Measurements from ENCODE around the gene PCGF1. TPM values are rescaled to one million over a fixed set of nuclear protein-coding genes. Genes with fewer than 3 reads are reported as not detected.

The PCGF1 gene
- total and polyA plus RNA-seq, 2 of the 13 experiments (the other 11 are each of a cell fraction or from before 2014, with no cell fraction given): 20.4 to 22.6 TPM

DNA sequence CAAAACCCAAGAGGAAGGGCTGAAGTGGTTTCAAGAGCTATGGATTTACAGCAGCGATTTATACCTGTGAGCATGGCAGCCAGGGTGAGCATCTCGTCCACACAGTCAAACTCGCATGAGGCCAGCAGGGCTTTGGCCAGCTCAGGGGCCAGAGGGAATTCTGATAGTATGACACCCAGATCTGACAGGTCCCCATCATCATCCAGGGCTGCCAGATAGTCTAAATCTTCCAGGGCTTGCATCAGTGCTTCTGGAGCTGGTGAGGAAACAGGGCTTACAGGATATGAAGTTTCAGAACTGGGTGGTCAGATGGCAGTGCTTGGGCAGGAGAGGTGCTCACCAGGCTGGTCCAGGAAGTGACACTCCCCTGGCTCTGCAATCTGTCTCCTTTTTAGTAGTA is 15.0 kb upstream of the PCGF1 start:
- no peak for FAIRE-seq
- H3K27me3 ChIP-seq (ENCODE audit: control insufficient read depth in 1 of 2, insufficient read depth in 2 of 2, low read length in 2 of 2): no peaks in the 10 kb centered on the region; a peak in 1 of 5 replicates
- no peak for DNase-seq (ENCODE audit: low spot score)
- peaks cover 28 to 50% of the 10 kb centered on the region in 2 experiments for H3K36me3 ChIP-seq (replicated peaks in 1 of 2; ENCODE audit: control insufficient read depth in 1 of 2, insufficient read depth in 2 of 2, low read length in 2 of 2)
- in situ Hi-C loops (cut with HindIII; ENCODE audit: extremely low pct_ligation_motif_present, low pct_unique_long_range_greater_than_20kb): no loop called here
- no peak overlapping the region for H2AFZ ChIP-seq (ENCODE audit: low read length)
- no peaks in the 10 kb centered on the region for H3K9me3 ChIP-seq (ENCODE audit: low read length)
- H3K27ac ChIP-seq (ENCODE audit: extremely low read length, insufficient read depth, low read length): no peak overlapping the region
- H3K4me3 ChIP-seq (replicated peaks in 1 of 3; ENCODE audit: insufficient read depth in 1 of 3, low read depth in 2 of 3, low read length in 3 of 3): no peak overlapping the region
- no peak overlapping the region for H3K9ac ChIP-seq (ENCODE audit: insufficient read depth, low read depth, low read length)
- CTCF ChIA-PET (ENCODE audit: low intra/inter-chr PET ratio, low total read pairs): no interaction called here
- POLR2A ChIA-PET: interaction anchor here (1.5 kb wide), 1 partner anchor 9 kb away, joined by 3 read pairs; no protein-coding TSS in a partner anchor
- peaks cover 25% of the 10 kb centered on the region for H3K79me2 ChIP-seq (ENCODE audit: insufficient read depth, low read length)
- no peak for TF ChIP-seq GZF1 (CRISPR knock-in tag; IDR thresholded peaks at IDR 0.05)
- peaks cover 49% of the 10 kb centered on the region for H3K4me1 ChIP-seq (ENCODE audit: insufficient read depth, low read length)
- no TSS peak for BruUV-seq (replicated peaks)
- intact Hi-C loops (cut with micrococcal nuclease; ENCODE audit: unreplicated experiment): no loop called here
- no peak for ATAC-seq
- no peaks in the 10 kb centered on the region for H4K20me1 ChIP-seq (ENCODE audit: insufficient read depth, low read length)
- no CpG with 5 or more reads among the region's 3 CpGs for WGBS (ENCODE audit: low lambda C conversion rate)
- no peak overlapping the region for H3K4me2 ChIP-seq (ENCODE audit: low read depth, low read length)

DNA sequence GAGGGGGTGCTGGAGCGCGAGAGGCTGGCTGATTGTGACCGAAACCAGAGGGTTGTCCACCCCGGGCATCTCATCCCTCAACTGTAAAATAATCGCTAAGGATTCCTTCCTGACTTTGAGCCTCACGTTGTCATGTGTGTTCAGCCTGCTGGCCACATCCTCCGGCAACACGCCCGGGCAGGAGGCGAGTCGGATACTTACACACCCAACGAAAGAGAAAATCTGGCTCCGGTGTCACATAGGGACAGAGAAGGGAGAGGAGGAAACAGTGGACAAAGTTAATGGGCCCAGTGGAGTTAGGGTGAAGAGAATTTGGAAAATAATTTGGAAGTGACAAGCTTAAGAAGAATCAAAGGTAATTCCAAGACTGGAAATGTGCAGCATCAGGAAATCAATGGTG is 9.2 kb upstream of the PCGF1 start:
- Histone ChIP-seq H3K79me2 (ENCODE audit: insufficient read depth, low read length) (no peaks in the 10 kb centered on the region), H3K27me3 (ENCODE audit: control insufficient read depth in 1 of 2, insufficient read depth in 2 of 2, low read length in 2 of 2) (no peaks in the 10 kb centered on the region), H3K4me2 (ENCODE audit: low read depth, low read length) (no peak overlapping the region), H3K4me3 (replicated peaks in 1 of 3; ENCODE audit: insufficient read depth in 1 of 3, low read depth in 2 of 3, low read length in 3 of 3) (no peak overlapping the region), H3K27ac (ENCODE audit: extremely low read length, insufficient read depth, low read length) (no peak overlapping the region), H3K9me3 (ENCODE audit: low read length) (no peaks in the 10 kb centered on the region), H3K4me1 (ENCODE audit: insufficient read depth, low read length) (peaks cover 31% of the 10 kb centered on the region), H4K20me1 (ENCODE audit: insufficient read depth, low read length) (no peaks in the 10 kb centered on the region), H3K36me3 (replicated peaks in 1 of 2; ENCODE audit: control insufficient read depth in 1 of 2, insufficient read depth in 2 of 2, low read length in 2 of 2) (peaks cover 13 to 21% of the 10 kb centered on the region in 2 experiments; a peak in 4 of 5 replicates), H2AFZ (ENCODE audit: low read length) (no peak overlapping the region), H3K9ac (ENCODE audit: insufficient read depth, low read depth, low read length) (no peak overlapping the region)
- DNase-seq (ENCODE audit: low spot score) (no peak), FAIRE-seq (no peak), ATAC-seq (no peak)
- intact Hi-C loops (cut with micrococcal nuclease; ENCODE audit: unreplicated experiment): no loop called here
- WGBS (ENCODE audit: low lambda C conversion rate): 94% methylated on average over 13 of the region's 13 CpGs
- ChIA-PET CTCF (ENCODE audit: low intra/inter-chr PET ratio, low total read pairs) (no interaction called here), POLR2A (interaction anchor here (1.0 to 1.1 kb wide), 2 partner anchors 13 to 35 kb away, joined by 3 to 4 read pairs; partner anchors contain the start of gene HTRA2)
- no TSS peak for BruUV-seq (replicated peaks)
- in situ Hi-C loops (cut with HindIII; ENCODE audit: extremely low pct_ligation_motif_present, low pct_unique_long_range_greater_than_20kb): no loop called here
- TF ChIP-seq, protein P1, sequence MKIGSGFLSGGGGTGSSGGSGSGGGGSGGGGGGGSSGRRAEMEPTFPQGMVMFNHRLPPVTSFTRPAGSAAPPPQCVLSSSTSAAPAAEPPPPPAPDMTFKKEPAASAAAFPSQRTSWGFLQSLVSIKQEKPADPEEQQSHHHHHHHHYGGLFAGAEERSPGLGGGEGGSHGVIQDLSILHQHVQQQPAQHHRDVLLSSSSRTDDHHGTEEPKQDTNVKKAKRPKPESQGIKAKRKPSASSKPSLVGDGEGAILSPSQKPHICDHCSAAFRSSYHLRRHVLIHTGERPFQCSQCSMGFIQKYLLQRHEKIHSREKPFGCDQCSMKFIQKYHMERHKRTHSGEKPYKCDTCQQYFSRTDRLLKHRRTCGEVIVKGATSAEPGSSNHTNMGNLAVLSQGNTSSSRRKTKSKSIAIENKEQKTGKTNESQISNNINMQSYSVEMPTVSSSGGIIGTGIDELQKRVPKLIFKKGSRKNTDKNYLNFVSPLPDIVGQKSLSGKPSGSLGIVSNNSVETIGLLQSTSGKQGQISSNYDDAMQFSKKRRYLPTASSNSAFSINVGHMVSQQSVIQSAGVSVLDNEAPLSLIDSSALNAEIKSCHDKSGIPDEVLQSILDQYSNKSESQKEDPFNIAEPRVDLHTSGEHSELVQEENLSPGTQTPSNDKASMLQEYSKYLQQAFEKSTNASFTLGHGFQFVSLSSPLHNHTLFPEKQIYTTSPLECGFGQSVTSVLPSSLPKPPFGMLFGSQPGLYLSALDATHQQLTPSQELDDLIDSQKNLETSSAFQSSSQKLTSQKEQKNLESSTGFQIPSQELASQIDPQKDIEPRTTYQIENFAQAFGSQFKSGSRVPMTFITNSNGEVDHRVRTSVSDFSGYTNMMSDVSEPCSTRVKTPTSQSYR (CRISPR knock-in tag; IDR thresholded peaks at IDR 0.05; ENCODE audit: borderline replicate concordance): no peak
- TF ChIP-seq HDAC2 (CRISPR knock-in tag; IDR thresholded peaks at IDR 0.05): no peak
- TF ChIP-seq ZNF780A (CRISPR knock-in tag; IDR thresholded peaks at IDR 0.05): no peak
- TF ChIP-seq ZKSCAN1 (IDR thresholded peaks at IDR 0.05; ENCODE audit: low read length): no peak
- TF ChIP-seq ZNF260 (CRISPR knock-in tag; IDR thresholded peaks at IDR 0.05; ENCODE audit: borderline replicate concordance, low read depth): no peak
- TF ChIP-seq, protein P2, sequence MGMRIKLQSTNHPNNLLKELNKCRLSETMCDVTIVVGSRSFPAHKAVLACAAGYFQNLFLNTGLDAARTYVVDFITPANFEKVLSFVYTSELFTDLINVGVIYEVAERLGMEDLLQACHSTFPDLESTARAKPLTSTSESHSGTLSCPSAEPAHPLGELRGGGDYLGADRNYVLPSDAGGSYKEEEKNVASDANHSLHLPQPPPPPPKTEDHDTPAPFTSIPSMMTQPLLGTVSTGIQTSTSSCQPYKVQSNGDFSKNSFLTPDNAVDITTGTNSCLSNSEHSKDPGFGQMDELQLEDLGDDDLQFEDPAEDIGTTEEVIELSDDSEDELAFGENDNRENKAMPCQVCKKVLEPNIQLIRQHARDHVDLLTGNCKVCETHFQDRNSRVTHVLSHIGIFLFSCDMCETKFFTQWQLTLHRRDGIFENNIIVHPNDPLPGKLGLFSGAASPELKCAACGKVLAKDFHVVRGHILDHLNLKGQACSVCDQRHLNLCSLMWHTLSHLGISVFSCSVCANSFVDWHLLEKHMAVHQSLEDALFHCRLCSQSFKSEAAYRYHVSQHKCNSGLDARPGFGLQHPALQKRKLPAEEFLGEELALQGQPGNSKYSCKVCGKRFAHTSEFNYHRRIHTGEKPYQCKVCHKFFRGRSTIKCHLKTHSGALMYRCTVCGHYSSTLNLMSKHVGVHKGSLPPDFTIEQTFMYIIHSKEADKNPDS (CRISPR knock-in tag; IDR thresholded peaks at IDR 0.05): no peak
- no peak for TF ChIP-seq SMYD3 (CRISPR knock-in tag; IDR thresholded peaks at IDR 0.05)
- TF ChIP-seq, protein P3, sequence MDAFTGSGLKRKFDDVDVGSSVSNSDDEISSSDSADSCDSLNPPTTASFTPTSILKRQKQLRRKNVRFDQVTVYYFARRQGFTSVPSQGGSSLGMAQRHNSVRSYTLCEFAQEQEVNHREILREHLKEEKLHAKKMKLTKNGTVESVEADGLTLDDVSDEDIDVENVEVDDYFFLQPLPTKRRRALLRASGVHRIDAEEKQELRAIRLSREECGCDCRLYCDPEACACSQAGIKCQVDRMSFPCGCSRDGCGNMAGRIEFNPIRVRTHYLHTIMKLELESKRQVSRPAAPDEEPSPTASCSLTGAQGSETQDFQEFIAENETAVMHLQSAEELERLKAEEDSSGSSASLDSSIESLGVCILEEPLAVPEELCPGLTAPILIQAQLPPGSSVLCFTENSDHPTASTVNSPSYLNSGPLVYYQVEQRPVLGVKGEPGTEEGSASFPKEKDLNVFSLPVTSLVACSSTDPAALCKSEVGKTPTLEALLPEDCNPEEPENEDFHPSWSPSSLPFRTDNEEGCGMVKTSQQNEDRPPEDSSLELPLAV (CRISPR knock-in tag; conservative IDR thresholded peaks at IDR 0.05; ENCODE audit: low read depth): no peak
- TF ChIP-seq, protein P4, sequence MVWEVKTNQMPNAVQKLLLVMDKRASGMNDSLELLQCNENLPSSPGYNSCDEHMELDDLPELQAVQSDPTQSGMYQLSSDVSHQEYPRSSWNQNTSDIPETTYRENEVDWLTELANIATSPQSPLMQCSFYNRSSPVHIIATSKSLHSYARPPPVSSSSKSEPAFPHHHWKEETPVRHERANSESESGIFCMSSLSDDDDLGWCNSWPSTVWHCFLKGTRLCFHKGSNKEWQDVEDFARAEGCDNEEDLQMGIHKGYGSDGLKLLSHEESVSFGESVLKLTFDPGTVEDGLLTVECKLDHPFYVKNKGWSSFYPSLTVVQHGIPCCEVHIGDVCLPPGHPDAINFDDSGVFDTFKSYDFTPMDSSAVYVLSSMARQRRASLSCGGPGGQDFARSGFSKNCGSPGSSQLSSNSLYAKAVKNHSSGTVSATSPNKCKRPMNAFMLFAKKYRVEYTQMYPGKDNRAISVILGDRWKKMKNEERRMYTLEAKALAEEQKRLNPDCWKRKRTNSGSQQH (CRISPR knock-in tag; IDR thresholded peaks at IDR 0.05; ENCODE audit: low read depth): no peak
- no peak for TF ChIP-seq TGIF2 (CRISPR knock-in tag; IDR thresholded peaks at IDR 0.05)
